COLO668 (cell line): Measurements from ENCODE around the gene ENDOV.
A peak's percentile ranks its signal among the peaks of the same experiment; 100 is the strongest.
"Not testable (repeated sequence)": the region's sequence is repeated elsewhere in the genome, so short reads cannot be mapped to it uniquely, and the experiment has no call there.

ENCODE experiments used
- DNase-seq: peaks from one replicate; lab custom pipeline; 2025; ENCODE audit not compliant: unreplicated experiment; lab: John Stamatoyannopoulos, UW

Gene ENDOV

GRCh38 chr17:80388175-80388574, 26.8 kb upstream of the ENDOV start:
- DNase-seq = no peak

GRCh38 chr17:80388601-80389000, 26.4 kb upstream of the ENDOV start:
- DNase-seq = no peak

- DNase-seq = no peak
Measured at GRCh38 chr17:80389011-80389995, 25.7 kb upstream of the ENDOV start.

GRCh38 chr17:80393241-80393890, 21.6 kb upstream of the ENDOV start:
- no peak for DNase-seq

GRCh38 chr17:80393961-80394360, 21.0 kb upstream of the ENDOV start:
- no peak for DNase-seq

- DNase-seq = no peak
Measured at GRCh38 chr17:80394629-80395216, 20.2 kb upstream of the ENDOV start.

- DNase-seq = no peak
Measured at GRCh38 chr17:80395402-80396151, 19.4 kb upstream of the ENDOV start.

GRCh38 chr17:80396157-80397033, 18.6 kb upstream of the ENDOV start:
- no peak for DNase-seq

GRCh38 chr17:80397034-80397387, 18.0 kb upstream of the ENDOV start:
- DNase-seq = no peak

- DNase-seq = no peak
Measured at GRCh38 chr17:80397686-80398085, 17.3 kb upstream of the ENDOV start.

GRCh38 chr17:80401086-80401485, 13.9 kb upstream of the ENDOV start:
- DNase-seq = not testable (repeated sequence)

GRCh38 chr17:80402102-80402501, 12.9 kb upstream of the ENDOV start:
- DNase-seq = not testable (repeated sequence)

GRCh38 chr17:80402959-80403358, 12.0 kb upstream of the ENDOV start:
- DNase-seq = no peak

- DNase-seq = no peak
Measured at GRCh38 chr17:80406146-80406545, 8.8 kb upstream of the ENDOV start.

- not testable (repeated sequence) for DNase-seq
Measured at GRCh38 chr17:80407917-80408316, 7.0 kb upstream of the ENDOV start.

GRCh38 chr17:80408872-80409271, 6.1 kb upstream of the ENDOV start:
- DNase-seq = no peak

GRCh38 chr17:80409626-80410025, 5.3 kb upstream of the ENDOV start:
- DNase-seq = no peak

- DNase-seq = not testable (repeated sequence)
Measured at GRCh38 chr17:80410441-80411087, 4.4 kb upstream of the ENDOV start.

GRCh38 chr17:80413771-80414507, 1.0 kb upstream of the ENDOV start:
- DNase-seq = peak; percentile 6
